GM18867 (cell line): ENCODE results near the gene BUB1B.

ENCODE experiments used
- ATAC-seq: cut with Tn5 transposase; IDR thresholded peaks from one replicate; pipeline ENCODE4 v1.9.1; 2021; ENCODE audit warnings: mild to moderate bottlenecking, moderate library complexity; ENCODE audit not compliant: unreplicated experiment

BUB1B gene

GRCh38 chr15:40252438-40253166, 91.7 kb downstream of the BUB1B start:
- no peak for ATAC-seq

GRCh38 chr15:40253167-40253790, 92.4 kb downstream of the BUB1B start:
- no peak for ATAC-seq

DNA sequence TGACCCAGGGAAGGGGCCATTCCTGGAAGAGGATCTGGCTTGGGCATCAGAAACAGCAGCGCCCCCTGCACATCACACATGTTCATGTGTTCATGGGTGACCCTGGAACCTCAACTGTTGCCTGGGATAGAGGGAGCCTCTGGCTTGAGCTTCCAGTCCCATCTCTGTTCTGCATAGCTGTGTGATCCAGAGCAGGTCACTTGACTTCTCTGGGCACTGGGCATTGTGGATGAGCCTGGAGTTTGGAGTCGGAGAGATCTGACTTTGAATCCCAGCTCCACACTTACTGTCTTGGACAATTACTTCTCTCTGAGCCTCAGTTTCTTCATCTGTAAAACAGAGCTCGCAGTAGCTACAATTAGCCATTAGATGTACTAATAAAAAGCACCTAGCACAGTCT, 93.6 kb downstream of the BUB1B start:
- no peak for ATAC-seq

DNA sequence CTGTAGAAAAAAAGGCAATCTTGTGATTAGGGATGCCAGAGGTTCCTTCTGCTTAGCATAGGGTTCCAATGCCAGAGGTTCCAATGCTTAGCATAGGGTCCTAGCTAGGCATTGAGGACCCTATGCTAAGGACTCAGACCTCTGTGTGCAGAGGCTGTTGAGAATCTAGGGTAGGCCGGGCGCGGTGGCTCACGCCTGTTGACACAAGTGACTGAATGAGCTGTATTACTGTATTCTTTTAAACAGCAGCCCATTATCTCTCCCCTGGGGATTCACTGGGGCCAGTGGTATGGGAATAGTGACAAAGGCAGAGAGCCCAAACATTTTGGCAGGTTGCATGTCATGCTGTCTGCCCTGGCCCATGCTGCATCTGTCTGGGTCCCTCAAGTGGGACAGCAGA, 94.2 kb downstream of the BUB1B start:
- ATAC-seq, result no peak

GRCh38 chr15:40256638-40257235, 95.9 kb downstream of the BUB1B start:
- ATAC-seq, result no peak

- no peak for ATAC-seq
Observed at GRCh38 chr15:40257656-40258450, 97.0 kb downstream of the BUB1B start.

DNA sequence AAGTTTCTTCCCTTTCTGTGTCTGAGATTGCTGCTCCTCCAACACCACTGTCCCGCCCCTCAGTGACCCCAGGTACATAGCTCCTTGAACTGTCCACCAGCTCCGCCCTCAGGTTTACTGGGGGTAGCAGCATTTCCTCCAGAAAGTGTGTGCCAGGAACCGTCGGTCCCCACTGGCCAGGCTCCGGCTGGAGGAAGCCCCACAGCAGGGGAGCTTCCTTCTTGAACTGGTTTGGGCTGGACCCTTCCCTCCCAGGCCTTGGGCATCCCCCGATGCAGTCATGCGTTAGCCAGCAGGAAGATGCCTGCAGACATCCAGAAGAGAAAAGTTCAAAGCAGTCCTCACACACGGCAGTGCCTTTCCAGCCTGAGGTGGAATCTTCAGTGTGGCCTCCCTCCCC, 97.7 kb downstream of the BUB1B start:
- no peak for ATAC-seq

DNA sequence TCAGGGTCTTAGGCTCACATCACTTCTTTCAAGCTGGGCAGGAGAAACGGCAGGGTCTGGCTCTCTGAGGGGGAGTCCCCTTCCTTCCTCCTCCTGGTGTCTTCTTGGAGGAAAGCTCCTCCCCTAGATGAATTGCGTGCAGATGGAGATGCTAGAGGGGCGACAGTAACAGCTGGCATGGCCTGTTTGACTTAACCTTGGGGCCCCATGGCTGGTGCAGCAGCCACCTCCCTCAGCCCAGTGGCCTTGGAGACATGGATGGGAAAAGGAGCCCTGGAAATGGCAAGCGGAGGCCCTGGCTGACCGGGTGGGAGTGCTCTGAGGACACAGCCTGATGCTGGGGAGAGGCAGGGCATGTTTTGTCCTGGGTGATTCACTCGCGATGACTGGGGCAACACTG, 98.2 kb downstream of the BUB1B start:
- ATAC-seq, result no peak

DNA sequence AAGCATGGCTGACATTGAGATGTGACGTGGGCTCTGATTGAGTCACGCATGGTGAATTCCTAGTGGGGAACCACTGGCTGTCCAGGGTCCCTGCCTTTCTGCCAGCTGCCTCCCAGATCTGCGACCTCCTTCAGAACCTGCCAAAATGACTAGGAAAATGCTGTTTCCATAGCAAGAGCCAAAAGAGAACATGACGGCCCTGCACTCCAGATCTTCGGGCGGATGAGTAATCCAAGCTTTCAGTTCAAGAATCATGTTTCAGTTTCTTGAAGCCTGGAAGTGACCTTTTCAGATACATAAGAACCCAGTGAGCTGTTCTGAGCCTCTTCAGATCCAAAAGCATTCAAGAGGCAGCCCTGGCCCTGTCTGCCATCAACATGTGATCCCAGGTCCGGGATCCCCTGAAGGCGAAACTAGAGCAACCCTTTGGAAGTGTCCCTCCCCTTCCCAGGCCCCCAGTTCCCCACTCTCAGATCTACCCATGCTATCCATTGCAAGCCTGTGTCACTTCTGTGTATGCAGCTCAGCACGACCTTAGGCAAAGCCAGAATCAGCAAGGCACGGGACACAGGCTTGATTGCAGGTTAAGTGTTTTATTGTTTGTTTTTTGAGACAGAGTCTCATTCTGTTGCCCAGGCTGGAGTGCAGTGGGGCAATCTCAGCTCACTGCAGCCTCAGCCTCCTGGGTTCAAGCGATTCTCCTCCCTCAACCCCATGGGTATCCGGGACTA, 102.3 kb downstream of the BUB1B start:
- no peak for ATAC-seq

DNA sequence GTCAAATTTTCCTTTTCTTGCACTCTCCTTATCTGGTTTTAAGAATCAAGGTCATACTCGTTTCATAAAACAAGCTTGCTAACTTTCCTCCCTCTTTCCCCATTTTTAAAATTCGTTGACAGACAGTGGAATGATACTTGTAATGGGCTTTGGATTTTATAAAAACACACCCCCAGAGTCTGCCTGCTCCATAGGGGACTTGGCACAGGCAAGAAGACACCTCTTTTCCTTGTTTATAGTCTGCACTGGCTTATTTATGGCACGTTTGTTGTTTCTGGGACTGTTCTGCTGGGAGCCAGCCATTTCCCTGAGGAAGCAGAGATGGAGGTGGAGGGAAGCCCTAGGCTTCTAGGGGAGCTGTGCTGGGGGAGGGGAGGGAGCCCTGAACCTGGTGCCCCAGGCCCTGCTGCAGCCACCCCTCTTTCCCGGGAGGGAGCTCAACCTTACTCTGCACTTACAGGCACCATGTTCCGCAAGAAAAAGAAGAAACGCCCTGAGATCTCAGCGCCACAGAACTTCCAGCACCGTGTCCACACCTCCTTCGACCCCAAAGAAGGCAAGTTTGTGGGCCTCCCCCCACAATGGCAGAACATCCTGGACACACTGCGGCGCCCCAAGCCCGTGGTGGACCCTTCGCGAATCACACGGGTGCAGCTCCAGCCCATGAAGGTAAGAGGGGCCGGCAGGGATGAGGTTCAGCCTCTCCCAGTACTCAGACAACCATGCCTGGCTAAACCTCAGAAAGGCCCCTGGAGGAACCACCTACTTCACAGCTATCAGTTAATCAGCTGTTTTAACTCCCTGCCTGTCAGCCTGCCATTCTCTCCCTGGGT, 103.7 kb downstream of the BUB1B start:
- no peak for ATAC-seq

- no peak for ATAC-seq
Observed at GRCh38 chr15:40265355-40265754, 104.5 kb downstream of the BUB1B start.

DNA sequence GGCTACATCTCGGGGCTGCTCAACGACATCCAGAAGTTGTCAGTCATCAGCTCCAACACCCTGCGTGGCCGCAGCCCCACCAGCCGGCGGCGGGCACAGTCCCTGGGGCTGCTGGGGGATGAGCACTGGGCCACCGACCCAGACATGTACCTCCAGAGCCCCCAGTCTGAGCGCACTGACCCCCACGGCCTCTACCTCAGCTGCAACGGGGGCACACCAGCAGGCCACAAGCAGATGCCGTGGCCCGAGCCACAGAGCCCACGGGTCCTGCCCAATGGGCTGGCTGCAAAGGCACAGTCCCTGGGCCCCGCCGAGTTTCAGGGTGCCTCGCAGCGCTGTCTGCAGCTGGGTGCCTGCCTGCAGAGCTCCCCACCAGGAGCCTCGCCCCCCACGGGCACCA, 105.0 kb downstream of the BUB1B start:
- no peak for ATAC-seq

- no peak for ATAC-seq
Observed at GRCh38 chr15:40266828-40267304, 106.0 kb downstream of the BUB1B start.

DNA sequence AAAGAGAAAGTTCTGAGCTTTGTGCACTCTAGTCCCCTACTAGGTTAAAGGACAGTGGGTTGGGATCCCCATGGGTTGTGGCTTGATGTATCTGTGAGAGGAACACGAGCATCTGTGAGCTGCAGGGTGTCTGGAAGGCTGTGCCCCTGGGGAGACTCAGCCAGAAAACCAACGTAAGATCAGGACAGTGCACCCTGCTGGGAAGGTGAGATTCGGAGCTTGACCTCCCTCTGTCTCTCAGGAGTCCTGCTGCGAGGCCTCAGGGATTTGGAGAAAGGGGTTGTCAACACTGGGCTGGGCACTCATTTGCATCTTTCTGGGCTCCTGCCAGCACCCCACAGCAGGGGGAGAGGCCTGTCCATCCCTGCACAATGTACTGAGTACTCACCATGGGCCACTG, 106.8 kb downstream of the BUB1B start:
- no peak for ATAC-seq

GRCh38 chr15:40269604-40270003, 108.7 kb downstream of the BUB1B start:
- ATAC-seq, result no peak

DNA sequence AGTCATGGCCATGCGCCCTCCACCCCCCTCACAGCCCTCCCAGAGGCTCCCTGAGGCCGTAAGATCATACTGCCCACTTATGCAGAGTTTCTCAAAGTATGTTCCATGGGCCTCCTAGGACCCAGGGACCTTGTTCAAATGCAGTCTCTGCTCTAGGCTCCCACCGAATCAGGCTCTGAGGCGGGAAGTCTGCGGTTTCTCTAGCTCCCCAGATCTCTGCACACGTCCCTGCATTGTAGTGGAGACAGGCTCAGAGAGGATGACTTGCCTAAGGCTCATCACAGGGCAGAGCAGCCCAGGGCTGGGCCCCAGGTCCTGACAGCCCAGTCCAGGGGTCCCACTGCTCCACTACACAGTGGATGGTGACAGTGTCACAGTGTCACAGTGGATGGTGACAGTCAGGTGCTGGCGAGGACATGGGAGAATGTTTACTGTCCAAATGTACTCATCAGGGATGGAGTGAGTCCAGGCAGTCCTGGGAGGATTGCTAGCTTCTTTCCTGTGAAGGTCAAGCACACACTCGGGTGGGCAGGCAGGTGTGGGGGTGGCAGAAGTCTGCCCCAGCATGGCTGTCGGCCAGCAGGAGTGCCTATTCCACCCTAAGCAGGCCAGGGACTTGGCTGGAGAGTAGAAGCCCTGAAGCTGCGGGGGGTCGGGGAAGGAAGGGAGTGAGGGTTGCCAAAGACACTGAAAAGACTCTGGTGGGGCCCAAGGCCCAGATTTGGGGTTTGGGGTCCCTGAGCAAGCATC, 109.6 kb downstream of the BUB1B start:
- ATAC-seq, result no peak
